GM21360 (cell line): ENCODE measurements around the gene HCN2.

Experiments used
- ATAC-seq: cut with Tn5 transposase; IDR thresholded peaks from one replicate; pipeline ENCODE4 v1.9.1; 2021; ENCODE audit warnings: mild to moderate bottlenecking, moderate library complexity; ENCODE audit not compliant: unreplicated experiment

The HCN2 gene

DNA sequence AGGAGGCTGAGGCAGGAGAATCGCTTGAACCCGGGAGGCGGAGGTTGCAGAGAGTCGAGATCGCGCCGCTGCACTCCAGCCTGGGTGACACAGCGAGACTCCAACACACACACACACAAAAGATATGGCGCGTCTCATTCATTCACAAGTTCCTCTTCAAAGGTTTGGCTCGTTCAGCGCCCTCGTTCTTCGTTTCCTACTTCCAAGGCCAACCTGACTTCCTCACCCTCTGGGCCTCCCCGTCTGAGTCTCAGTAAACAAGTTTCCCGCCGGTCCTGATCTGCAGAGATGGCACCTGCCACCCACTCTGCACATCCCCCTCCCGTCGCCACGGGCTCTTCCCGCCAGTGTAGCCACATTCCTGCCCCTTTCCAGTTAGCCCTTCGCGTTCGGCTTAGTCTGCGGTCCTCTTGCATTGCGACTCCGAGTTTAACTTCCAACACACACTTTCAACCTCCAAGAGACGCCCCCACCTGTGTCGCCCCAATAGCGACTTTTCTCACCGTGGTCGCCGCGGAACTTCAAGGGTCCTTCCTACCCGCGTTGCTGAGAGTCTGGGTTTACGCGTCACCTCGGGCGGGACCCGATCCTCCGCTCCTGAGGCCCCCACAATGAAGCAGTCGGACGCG is 18.6 kb upstream of the HCN2 start:
- ATAC-seq, result no peak

DNA sequence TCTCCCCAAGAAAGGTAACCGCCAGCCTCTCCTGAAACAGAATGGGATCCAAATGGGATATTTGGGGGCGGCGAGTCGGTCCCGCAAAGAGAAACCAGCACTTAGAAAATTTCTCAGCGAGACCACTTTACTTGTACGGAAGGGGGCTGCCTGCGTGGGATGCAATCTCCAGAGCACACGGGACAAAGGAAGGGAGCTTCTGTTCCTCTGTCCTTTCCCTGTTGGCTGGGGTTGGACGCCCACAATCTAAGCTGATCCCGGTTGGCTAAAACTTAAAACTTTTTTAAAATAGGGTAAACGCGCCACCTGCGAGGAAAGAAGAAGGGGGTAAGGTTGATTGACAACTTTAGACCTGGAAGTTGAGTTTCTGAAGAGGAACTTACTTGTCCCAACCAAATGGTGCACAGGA is 18.1 kb upstream of the HCN2 start:
- peak; percentile 1 for ATAC-seq

DNA sequence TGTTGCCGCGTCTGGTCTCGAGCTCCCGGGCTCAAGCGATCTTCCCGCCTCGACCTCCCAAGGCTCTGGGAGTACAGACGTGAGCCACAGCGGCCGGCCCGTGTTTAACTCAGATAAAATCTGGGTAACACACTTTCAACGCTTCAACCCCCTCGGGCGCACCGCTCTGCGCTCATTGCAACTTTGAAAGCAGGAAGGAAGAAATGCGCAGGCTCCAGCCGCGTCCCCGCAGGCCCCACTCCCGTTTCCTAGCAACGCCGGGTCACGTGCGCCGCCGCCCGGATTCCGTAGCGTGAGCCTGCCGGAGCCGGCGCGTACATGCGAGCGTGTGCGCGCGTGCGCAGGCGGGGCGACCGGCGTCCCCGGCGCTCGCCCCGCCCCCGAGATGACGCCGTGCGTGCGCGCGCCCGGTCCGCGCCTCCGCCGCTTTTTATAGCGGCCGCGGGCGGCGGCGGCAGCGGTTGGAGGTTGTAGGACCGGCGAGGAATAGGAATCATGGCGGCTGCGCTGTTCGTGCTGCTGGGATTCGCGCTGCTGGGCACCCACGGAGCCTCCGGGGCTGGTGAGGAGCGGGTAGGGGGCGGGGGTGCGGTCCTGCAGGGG is 17.4 kb upstream of the HCN2 start, which contains the start of gene BSG:
BSG (plus strand) TSS at position 457 of the 603 bp plus-strand sequence; CDS start at position 496, 39 bp downstream.
- peak; percentile 73 for ATAC-seq

DNA sequence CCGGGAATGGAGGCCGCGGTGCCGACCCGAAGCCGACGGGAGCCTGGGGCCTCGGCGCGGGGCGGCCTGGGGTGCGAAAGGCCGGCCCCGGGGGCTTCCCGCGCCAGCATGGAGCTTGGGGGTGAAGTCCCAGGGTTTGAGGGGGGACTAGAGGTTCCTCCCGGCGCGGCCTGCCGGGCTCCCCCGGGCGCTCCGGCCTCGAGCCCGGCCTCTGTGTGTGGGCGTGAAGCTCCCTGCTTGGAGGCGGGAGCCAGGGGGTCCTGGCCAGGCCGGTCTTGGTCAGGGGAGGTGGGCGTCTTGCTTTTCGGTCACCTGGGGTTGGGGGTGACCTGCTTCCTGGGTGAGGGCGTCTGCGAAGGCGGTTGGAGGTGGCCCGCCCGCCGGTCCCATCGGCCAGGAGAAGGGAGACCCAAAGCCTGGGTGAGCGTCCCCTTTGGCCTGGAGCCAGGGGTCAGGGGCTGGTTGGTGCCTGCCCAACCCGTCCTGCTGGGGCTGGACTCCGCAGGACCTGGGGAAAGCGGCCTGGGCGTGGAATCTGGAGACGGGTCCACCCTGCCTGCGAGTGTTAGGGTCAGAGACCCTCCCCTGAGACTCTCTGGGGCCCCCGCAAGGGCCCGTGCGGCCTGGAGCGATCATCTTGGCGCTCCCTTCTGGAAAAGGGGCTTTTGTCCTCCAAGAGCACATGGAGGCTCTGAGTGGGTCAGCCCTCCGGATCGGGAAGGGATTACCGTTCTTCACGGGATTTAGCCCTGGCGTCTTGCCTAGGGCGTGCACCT is 16.8 kb upstream of the HCN2 start:
- peak; percentile 15 for ATAC-seq

DNA sequence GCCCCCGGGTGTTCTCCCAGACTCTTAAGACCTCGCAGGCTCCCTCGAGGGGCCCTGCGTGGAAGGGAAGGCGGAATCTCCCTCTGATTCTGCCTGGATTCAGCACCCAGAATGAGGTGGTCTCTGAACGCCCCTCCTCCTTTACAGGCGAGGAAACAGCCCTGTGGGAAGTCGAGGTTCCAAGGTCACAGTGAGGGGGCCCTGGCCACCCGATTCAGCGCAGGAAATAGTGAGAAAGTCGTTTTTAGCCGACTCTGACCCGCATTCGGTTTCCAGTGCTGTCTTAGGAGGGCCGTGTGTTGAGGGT is 16.2 kb upstream of the HCN2 start:
- no peak for ATAC-seq

DNA sequence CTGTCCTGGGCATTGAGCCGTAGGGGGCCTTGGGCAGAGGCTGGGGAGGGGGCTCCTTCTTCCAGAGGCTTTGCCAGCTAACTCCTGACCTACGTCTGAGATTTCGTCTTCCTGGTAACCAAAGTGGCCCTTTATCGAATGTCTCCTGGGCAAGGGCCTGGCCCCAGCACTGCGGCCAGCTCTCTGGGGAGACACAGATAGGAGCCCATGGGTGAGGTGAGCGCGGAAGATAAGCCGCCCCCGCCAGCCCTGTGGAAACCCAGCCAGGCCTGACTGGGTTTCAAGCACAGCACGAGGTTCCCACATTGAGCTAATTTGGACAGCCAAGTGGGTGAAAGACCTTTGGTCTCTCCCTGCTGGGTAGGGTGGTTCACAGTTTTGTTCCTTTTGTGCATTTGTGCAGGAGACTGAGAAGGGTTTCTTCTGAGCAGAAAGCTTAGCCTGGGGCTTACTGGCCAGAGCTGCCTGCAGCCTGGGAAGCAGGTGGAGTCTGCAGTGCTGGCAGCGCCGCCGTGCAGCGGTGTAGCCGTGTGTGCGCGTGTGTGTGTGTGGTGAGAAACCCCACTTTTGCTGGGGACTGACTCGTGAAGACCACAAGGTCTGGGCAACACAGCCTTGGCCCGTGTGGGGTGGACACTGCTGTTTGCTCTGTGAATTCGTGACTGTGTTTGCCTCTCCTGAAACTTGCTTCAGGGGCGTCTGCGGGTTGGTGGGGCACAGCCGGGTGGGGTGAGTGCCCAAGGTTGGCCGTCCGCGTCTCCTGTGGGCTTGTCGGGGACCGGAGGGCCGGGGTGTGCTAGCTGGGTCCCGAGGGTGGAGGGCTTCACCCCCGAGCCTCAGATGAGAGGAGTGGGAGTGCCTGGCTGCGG is 14.8 kb upstream of the HCN2 start:
- ATAC-seq, result no peak

DNA sequence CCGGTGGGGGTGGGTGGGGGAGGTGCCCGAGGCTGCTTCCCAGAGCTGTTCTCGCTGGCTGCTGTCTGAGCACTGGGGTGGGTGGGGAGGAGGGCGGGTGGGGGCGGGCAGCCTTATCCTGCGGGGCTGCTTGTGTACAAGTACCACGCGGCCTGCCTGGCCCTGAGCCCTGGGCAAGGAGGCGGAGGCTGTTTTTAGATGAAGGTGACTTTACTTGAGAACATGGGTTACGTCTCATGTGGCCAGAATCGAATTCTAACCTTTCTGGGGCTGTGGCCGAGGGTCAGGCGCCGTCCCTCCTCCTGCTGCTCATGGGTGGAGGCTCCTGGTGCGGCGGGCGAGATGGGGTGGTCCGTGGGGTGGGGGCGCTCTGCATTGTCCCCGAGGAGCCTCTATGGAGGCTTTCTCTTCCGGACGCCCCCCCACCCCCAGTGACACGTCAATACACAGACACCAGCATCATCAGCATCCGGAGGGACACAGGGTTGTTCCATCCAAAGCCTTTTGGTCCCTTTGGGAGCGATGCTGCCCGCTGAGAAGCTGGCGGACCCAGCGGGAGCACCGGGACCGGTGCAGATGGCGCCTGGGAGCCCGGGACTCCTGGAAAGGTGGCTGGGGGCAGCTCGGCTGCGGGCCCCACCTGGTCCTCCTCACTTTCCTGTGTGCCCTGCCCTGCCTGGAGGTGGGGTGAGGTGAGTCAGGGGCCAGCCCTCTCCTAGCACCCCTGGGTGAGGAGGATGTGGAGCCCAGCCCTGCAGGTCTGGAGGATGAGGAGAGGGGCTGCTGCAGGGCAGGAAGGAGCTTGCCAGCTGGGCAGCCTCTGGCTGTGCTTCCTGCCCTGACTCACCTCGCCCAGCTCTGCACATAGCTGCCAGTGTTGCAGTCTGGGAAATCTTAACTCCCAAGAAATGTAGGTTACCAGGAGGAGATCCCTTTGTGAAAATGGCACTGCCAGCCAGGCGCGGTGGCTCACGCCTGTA is 13.9 kb upstream of the HCN2 start:
- no peak for ATAC-seq

DNA sequence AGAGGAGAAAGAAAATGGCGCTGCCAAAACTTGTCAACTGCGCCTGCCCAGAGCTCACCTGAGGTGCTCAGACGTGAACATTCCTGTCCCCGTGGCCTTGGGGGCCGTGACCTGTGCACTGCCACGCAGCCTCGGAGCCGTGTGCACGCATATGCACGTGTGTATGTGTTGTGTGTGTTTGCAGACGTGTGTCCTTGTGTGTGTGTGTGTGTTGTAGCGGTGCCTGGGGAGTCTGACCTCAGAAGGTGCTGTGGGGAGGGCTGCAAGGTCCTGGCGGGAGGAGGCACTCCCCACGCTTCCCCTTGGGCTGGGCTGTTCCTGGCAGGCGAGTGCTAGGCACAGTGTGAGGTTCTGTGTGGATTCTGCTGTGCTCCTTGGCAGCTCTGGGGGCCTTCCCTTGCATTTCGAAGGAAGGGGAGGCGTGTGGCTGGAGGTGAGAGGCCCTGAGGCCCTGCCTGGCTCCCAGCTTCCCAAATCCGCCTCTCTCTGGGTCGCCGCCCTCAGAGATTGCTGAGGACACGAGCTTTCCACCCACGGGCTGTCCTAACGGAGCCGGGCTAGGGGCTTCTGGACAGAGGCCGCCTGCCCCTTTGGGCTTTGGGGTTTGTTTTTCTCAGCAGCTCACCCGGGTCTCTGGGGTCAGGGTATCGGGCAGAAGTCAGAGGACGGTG is 12.8 kb upstream of the HCN2 start:
- no peak for ATAC-seq

DNA sequence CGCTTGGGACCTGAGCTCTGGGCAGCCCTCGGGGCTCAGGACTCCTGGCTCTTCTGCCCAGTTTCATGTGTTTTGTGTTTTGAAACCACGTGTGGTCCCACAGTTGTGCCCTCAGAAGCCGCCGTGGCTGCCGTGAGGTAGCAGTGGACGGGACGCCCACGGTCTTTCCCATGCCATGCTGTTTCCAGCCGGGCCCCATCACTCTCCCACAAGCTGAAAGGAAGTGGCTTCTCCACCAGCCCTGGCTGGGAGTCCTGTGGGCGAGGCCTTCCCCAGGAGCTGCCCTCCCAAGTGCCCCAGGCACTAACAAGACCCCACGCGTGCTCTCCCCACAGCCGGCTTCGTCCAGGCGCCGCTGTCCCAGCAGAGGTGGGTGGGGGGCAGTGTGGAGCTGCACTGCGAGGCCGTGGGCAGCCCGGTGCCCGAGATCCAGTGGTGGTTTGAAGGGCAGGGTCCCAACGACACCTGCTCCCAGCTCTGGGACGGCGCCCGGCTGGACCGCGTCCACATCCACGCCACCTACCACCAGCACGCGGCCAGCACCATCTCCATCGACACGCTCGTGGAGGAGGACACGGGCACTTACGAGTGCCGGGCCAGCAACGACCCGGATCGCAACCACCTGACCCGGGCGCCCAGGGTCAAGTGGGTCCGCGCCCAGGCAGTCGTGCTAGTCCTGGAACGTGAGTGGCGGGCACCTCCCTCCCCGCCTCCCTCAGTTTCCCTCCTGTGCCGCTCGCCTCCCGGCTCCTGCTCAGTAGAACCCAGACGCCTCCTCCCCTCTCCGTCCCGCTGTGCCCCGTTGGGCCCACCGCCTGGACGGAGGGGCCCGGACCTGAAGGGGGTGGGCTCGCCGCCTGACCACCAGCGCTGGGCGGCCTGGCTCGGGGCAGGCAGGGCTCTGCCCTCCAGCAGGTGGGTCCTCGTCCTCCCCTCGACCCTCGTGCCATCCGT is 12.0 kb upstream of the HCN2 start:
- no peak for ATAC-seq

DNA sequence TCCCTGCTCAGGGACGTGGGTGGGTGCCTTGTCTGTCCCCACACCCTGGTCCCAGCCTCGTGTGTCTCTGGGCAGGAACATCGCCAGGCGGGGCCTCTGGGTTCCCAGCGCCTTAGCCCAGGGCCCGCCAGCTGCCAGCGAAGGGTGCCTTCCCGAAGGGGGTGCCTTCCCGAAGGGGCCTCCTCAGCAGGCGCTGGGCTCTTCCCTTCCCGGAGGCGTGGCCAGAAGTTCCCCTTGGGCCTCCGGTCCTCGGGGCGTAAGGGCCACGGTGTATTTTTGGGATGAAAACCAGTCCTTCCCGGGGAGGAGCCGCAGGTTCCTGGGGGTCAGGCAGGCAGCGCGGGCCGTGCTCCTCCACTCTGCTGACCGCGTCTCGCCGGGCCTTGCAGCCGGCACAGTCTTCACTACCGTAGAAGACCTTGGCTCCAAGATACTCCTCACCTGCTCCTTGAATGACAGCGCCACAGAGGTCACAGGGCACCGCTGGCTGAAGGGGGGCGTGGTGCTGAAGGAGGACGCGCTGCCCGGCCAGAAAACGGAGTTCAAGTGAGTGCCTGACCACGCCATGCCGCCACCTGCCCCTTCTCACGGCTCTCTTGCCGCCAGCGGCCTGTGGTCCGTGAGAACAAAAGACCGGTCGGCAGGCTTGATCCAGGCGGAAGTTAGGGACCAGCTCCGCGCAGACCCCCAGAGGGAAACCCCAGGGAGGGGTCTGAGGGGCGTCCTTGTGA is 10.4 kb upstream of the HCN2 start:
- ATAC-seq, result no peak

DNA sequence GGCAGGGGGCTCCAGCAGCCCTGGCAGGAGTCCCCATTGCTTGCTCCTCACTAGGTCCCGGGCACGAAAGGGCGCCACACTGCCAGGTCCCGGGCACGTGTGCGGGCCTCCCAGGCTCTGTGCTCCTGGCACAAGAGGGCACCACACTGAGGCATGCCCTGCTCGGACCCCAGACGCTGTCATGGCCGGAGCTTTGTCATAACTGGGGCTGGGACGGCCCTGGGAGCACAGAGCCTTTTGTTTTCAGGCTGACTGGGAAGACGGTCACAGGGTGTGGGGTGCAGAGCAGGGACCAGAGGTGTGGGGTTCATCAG is 9.9 kb upstream of the HCN2 start:
- no peak for ATAC-seq

DNA sequence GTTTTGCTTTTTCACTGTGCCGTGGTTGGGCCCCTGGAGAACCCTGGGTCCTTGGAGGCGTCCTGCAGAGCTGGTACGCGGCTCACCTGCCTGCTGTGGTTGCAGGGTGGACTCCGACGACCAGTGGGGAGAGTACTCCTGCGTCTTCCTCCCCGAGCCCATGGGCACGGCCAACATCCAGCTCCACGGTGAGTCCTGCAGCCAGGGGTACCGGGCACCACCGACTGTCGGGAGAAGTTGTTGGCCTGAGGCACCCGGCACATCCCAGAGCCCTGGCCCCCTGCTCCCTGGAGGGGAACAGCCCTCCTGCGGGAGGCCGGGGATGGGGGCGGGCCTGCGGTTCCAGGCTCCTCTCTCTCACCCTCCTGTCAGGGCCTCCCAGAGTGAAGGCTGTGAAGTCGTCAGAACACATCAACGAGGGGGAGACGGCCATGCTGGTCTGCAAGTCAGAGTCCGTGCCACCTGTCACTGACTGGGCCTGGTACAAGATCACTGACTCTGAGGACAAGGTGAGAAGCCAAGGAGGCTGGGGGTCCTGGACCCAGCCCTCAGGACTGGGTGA is 9.3 kb upstream of the HCN2 start:
- no peak for ATAC-seq

DNA sequence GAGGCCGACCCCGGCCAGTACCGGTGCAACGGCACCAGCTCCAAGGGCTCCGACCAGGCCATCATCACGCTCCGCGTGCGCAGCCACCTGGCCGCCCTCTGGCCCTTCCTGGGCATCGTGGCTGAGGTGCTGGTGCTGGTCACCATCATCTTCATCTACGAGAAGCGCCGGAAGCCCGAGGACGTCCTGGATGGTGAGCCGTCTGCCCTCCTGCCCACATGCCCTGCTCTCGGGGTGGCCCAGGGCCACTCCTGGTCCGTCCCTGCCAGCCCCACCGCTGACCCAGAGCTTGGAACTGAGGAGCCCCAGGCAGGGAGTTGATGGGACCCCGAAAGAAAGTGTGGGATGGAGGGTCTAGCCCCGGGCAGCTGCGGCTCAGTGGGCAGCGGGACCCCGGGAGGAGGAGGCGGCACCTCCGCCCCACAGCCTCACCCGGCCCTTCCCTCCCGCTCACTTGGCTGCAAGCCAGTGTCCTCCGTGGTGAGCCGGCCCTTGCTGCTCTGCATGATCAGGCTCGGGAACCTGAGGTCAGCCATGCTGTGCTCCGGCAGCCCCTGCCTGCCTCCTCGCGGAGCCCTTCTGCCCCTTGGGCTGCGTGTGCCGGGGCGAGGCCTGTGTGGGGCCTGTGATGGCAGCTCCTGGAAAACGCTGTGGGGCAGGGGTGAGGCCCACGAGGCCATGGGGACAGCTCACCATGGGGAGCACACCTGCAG is 8.1 kb upstream of the HCN2 start:
- ATAC-seq, result no peak

DNA sequence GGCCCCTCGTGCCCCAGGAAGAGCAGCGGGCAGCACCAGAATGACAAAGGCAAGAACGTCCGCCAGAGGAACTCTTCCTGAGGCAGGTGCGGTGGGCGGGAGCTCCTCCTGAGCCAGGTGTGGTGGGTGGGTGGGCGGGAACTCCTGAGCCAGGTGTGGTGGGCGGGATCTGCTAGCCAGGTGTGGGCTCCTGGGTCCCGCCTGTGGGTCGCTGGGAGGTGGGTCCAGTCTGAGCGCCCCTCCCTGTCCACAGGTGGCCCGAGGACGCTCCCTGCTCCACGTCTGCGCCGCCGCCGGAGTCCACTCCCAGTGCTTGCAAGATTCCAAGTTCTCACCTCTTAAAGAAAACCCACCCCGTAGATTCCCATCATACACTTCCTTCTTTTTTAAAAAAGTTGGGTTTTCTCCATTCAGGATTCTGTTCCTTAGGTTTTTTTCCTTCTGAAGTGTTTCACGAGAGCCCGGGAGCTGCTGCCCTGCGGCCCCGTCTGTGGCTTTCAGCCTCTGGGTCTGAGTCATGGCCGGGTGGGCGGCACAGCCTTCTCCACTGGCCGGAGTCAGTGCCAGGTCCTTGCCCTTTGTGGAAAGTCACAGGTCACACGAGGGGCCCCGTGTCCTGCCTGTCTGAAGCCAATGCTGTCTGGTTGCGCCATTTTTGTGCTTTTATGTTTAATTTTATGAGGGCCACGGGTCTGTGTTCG is 7.0 kb upstream of the HCN2 start:
- no peak for ATAC-seq

DNA sequence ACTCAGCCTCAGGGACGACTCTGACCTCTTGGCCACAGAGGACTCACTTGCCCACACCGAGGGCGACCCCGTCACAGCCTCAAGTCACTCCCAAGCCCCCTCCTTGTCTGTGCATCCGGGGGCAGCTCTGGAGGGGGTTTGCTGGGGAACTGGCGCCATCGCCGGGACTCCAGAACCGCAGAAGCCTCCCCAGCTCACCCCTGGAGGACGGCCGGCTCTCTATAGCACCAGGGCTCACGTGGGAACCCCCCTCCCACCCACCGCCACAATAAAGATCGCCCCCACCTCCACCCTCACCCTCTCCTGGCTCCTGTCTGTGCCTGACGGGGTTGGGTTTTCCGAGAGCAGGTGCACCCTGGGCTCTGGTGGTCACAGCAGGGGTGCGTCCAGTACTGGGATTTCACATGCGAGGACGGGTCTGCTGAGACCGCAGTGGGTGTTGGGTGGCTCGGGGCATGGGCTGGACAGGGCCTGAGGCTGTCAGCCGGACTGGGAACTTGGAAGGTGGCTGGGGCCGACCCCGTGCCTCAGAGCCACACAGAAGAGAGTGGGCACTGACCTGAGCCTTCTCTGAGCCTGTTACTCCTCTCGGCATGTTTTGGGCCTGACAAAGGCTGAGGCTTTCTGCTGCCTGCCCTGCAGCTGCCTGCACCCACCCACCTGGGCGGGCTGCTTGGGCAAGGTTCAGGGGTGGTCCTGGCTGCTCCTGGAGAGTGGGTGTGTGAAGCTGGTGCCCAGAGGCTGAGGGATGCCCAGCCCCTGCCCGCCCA is 6.3 kb upstream of the HCN2 start:
- ATAC-seq, result no peak

DNA sequence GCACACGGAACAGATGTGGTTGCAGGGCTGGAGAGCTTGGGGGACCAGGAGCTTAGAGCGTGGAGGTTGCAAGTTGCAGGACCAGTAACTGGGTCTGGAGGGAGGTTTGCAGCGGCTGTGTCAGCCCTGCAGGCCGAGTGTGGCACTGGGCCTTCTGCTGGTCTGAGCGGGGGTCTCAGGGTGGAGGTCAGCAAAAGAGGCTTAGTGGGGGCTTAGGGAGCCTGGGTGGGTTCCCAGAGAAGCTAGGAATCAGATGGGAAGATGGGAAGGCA is 5.8 kb upstream of the HCN2 start:
- no peak for ATAC-seq
